Gastroesophageal sphincter (tissue), 3 donors: ENCODE data around the gene PCDHA8.

Experiments used
- EP300 ChIP-seq: sonication (generic); formaldehyde crosslinking; IDR thresholded peaks from one replicate; pipeline ENCODE4 v1.6.1; 2017; ENCODE audit warnings: antibody characterized with exemption, mild to moderate bottlenecking
- POLR2A ChIP-seq, 2 donors: fragments of 450-650 bp; IDR thresholded peaks; one replicate each; pipeline ENCODE4 v1.6.1; 2017; ENCODE audit warnings: antibody characterized with exemption in 2 of 2, mild to moderate bottlenecking in 2 of 2, moderate library complexity in 1 of 2
- POLR2AphosphoS5 ChIP-seq: sonication (generic); formaldehyde crosslinking; IDR thresholded peaks from one replicate; pipeline ENCODE4 v1.6.1; 2017; ENCODE audit warnings: antibody characterized with exemption
- TF ChIP-seq, protein P1 (sequence below), 4 experiments: fragments of 200-600 bp in 2 of 4; fragments of 450-650 bp in 2 of 4; sonication (generic) in 1 of 4; IDR thresholded peaks; one replicate each; pipeline ENCODE4 v1.5.1; 2017 to 2019; ENCODE audit warnings: antibody characterized with exemption in 4 of 4, mild to moderate bottlenecking in 2 of 4, moderate library complexity in 2 of 4

DNA sequence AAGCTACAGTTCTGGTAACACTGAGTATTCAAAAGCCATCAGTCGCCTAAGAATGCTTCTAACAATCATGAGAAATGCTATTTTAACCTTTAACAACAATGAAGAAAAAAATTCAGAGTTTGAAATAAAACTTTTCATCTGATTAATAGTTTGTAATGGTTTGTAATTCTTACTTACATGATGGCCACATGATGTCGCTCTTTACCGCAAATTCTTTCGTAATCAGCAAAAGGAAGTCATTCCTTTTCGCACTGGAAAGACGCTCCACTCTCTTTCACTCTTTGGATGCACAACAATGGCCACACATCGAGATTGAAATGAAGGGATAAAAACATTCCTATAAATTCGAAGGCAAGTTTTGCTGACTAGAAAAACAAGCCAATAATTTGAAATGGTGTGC lies 7.0 kb upstream of the PCDHA8 start, which contains the start of gene PCDHA7:
- TF ChIP-seq POLR2A (IDR thresholded peaks at IDR 0.05) (no peak), POLR2AphosphoS5 (no peak), EP300 (no peak)
- TF ChIP-seq, protein P1, sequence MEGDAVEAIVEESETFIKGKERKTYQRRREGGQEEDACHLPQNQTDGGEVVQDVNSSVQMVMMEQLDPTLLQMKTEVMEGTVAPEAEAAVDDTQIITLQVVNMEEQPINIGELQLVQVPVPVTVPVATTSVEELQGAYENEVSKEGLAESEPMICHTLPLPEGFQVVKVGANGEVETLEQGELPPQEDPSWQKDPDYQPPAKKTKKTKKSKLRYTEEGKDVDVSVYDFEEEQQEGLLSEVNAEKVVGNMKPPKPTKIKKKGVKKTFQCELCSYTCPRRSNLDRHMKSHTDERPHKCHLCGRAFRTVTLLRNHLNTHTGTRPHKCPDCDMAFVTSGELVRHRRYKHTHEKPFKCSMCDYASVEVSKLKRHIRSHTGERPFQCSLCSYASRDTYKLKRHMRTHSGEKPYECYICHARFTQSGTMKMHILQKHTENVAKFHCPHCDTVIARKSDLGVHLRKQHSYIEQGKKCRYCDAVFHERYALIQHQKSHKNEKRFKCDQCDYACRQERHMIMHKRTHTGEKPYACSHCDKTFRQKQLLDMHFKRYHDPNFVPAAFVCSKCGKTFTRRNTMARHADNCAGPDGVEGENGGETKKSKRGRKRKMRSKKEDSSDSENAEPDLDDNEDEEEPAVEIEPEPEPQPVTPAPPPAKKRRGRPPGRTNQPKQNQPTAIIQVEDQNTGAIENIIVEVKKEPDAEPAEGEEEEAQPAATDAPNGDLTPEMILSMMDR (IDR thresholded peaks at IDR 0.05): no peak
